Gastrocnemius medialis (tissue), 4 donors: ENCODE measurements around the gene STAMBPL1. TPM values are rescaled to one million over a fixed set of nuclear protein-coding genes. Genes with fewer than 3 reads are reported as not detected.

Experiments
- ATAC-seq, 2 donors: fragments of 150-250 bp; one replicate each; pipeline ENCODE4 v1.9.1; 2016
- DNase-seq, 2 donors: peaks; one replicate each; pipeline ENCODE4 v3.0.0-alpha.2; 2019
- H3K27ac ChIP-seq, 4 donors: fragments of 200-600 bp; sonication (generic); 1 replicate in 1 of 4; 2 replicates in 3 of 4; pipeline ENCODE4 v1.5.1; 2016 to 2018; ENCODE audit warnings: mild to moderate bottlenecking in 2 of 4, moderate library complexity in 1 of 4
- H3K27me3 ChIP-seq, 3 donors: fragments of 200-600 bp; sonication (generic) in 2 of 3; 1 replicate in 1 of 3; 2 replicates in 2 of 3; pipeline versions ENCODE4 v1.5.1 to v1.6.0; 2016 to 2019; ENCODE audit warnings: mild to moderate bottlenecking in 1 of 3, moderate library complexity in 1 of 3
- H3K36me3 ChIP-seq, 2 donors: fragments of 200-600 bp; sonication (generic) in 1 of 2; one replicate each; pipeline ENCODE4 v1.5.1; 2017 to 2018
- H3K4me1 ChIP-seq, 2 donors: fragments of 200-600 bp; sonication (generic) in 1 of 2; one replicate each; pipeline ENCODE4 v1.5.1; 2016 to 2017; ENCODE audit warnings: mild to moderate bottlenecking in 2 of 2
- H3K4me3 ChIP-seq, 4 donors: fragments of 200-600 bp; sonication (generic) in 3 of 4; 1 replicate in 1 of 4; 2 replicates in 3 of 4; pipeline ENCODE4 v1.5.1; 2016 to 2019; ENCODE audit warnings: mild to moderate bottlenecking in 2 of 4
- H3K9me3 ChIP-seq, 3 donors: fragments of 200-600 bp; sonication (generic) in 2 of 3; 1 replicate in 1 of 3; 2 replicates in 2 of 3; pipeline ENCODE4 v1.5.1; 2016 to 2019
- POLR2A ChIP-seq, 2 donors: fragments of 450-650 bp; IDR thresholded peaks; one replicate each; pipeline ENCODE4 v1.6.1; 2017; ENCODE audit warnings: antibody characterized with exemption in 2 of 2, mild to moderate bottlenecking in 2 of 2, moderate library complexity in 2 of 2
- in situ Hi-C, 4 donors: fragments of 200-750 bp; cut with MboI; loops; one replicate each; pipeline versions ENCODE4 v1.15.0 to v1.8.0; 2017; ENCODE audit warnings: low sequenced_read_pairs in 4 of 4
- intact Hi-C: fragments of 100-400 bp; cut with DNase I; formaldehyde crosslinking; loops from one replicate; pipeline ENCODE4 v1.15.1; 2023; ENCODE audit warnings: low total_unique reads
- total RNA-seq, 4 donors: library from RNA; depleted of rRNA; stranded (reverse); fragments of >200 nt; gene quantifications; one replicate each; pipeline versions ENCODE4 v1.1.0 to v1.2.3, GENCODE V29; 2016
- TF ChIP-seq, protein P1 (sequence below), 5 experiments: fragments of 450-650 bp in 3 of 5; fragments of 200-600 bp in 2 of 5; sonication (generic) in 2 of 5; IDR thresholded peaks in 4 of 5; conservative IDR thresholded peaks in 1 of 5; 1 replicate in 4 of 5; 2 replicates in 1 of 5; pipeline ENCODE4 v1.5.1; 2016 to 2019; ENCODE audit warnings: antibody characterized with exemption in 5 of 5, mild to moderate bottlenecking in 3 of 5, moderate library complexity in 3 of 5

STAMBPL1 gene
- total RNA-seq, 4 donors from 2014 or later = 0.72 to 1.4 (median 1.0) TPM

GRCh38 chr10:88838766-88839350, 41.2 kb upstream of the STAMBPL1 start:
- intact Hi-C loops (loop anchor here (5.0 to 10.0 kb wide), 2 partner anchors 148 to 376 kb away; no protein-coding TSS in a partner anchor), in situ Hi-C loops (loop anchor here (5.0 to 25.0 kb wide), 8 partner anchors 38 to 376 kb away; partner anchors contain the start of gene CH25H (in 2 of the 4))
- Histone ChIP-seq H3K27me3 (no peaks in the 10 kb centered on the region), H3K27ac (no peak overlapping the region), H3K36me3 (no peaks in the 10 kb centered on the region), H3K4me1 (no peaks in the 10 kb centered on the region), H3K9me3 (no peaks in the 10 kb centered on the region), H3K4me3 (no peak overlapping the region)
- ATAC-seq (no peak), DNase-seq (no peak)
- TF ChIP-seq, protein P1, sequence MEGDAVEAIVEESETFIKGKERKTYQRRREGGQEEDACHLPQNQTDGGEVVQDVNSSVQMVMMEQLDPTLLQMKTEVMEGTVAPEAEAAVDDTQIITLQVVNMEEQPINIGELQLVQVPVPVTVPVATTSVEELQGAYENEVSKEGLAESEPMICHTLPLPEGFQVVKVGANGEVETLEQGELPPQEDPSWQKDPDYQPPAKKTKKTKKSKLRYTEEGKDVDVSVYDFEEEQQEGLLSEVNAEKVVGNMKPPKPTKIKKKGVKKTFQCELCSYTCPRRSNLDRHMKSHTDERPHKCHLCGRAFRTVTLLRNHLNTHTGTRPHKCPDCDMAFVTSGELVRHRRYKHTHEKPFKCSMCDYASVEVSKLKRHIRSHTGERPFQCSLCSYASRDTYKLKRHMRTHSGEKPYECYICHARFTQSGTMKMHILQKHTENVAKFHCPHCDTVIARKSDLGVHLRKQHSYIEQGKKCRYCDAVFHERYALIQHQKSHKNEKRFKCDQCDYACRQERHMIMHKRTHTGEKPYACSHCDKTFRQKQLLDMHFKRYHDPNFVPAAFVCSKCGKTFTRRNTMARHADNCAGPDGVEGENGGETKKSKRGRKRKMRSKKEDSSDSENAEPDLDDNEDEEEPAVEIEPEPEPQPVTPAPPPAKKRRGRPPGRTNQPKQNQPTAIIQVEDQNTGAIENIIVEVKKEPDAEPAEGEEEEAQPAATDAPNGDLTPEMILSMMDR (IDR thresholded peaks at IDR 0.05 in 4 of 5, conservative IDR thresholded peaks at IDR 0.05 in 1 of 5) = no peak
- TF ChIP-seq POLR2A (IDR thresholded peaks at IDR 0.05) = no peak

DNA sequence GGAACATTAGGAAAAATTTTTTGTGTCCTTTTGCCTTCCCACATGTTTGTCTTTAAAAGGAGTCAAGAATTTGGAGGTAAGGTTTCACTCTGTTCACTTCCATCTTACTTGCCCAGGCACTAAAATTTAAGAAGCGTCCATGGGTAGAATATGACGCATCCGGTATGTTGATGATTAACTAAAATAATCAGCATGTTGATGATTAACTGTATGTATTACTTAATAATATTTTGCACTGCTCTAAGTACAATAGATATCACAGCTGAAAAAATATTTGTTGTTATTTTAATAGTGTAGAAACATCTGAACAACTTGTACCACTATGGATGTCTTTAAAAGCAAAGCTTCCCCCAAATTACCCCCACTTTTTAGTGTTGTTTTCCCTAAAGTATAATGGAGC, 39.9 kb upstream of the STAMBPL1 start:
- in situ Hi-C loops = loop anchor here in 2 of 4 donors (25.0 kb wide), 1 partner anchor 372 kb away; the partner anchor contains the start of gene CH25H (in 2 of the 2)
- H3K36me3 ChIP-seq = no peaks in the 10 kb centered on the region
- TF ChIP-seq, protein P1 (IDR thresholded peaks at IDR 0.05 in 4 of 5, conservative IDR thresholded peaks at IDR 0.05 in 1 of 5) = no peak
- no peak for TF ChIP-seq POLR2A (IDR thresholded peaks at IDR 0.05)
- H3K4me1 ChIP-seq = no peaks in the 10 kb centered on the region
- ATAC-seq = no peak
- H3K27me3 ChIP-seq = no peaks in the 10 kb centered on the region
- no peak for DNase-seq
- H3K4me3 ChIP-seq = no peak overlapping the region
- intact Hi-C loops = no loop called here
- no peaks in the 10 kb centered on the region for H3K9me3 ChIP-seq
- no peak overlapping the region for H3K27ac ChIP-seq

DNA sequence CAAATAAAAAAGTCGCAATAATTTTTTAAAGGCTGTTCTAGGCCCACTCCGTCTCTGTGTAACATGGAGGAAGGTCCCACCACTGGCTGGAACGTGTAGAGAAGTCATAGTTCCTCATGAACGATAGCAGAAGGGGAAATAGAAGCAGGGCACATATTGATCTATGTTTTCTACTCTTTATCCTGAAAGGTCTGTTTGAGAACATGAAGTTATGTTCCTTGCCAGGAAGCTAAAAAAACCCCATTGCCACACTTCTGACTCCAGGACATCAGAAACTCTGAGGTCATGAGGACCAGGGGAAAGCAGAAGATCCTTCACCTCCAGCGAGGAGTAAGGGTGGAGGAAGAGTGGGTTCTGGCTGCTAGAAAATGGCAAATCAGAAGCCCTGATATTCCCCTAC, 39.2 kb upstream of the STAMBPL1 start:
- no peaks in the 10 kb centered on the region for H3K9me3 ChIP-seq
- H3K4me3 ChIP-seq = no peak overlapping the region
- TF ChIP-seq POLR2A (IDR thresholded peaks at IDR 0.05) = no peak
- TF ChIP-seq, protein P1 (IDR thresholded peaks at IDR 0.05 in 4 of 5, conservative IDR thresholded peaks at IDR 0.05 in 1 of 5) = no peak
- H3K27ac ChIP-seq = no peak overlapping the region
- H3K4me1 ChIP-seq = no peaks in the 10 kb centered on the region
- no peaks in the 10 kb centered on the region for H3K27me3 ChIP-seq
- no peak for ATAC-seq
- DNase-seq = no peak
- H3K36me3 ChIP-seq = no peaks in the 10 kb centered on the region
- intact Hi-C loops (no loop called here), in situ Hi-C loops (loop anchor here in 2 of 4 donors (25.0 kb wide), 1 partner anchor 371 kb away; the partner anchor contains the start of gene CH25H (in 2 of the 2))

- H3K9me3 ChIP-seq = no peaks in the 10 kb centered on the region
- in situ Hi-C loops = loop anchor here in 2 of 4 donors (25.0 kb wide), 1 partner anchor 371 kb away; the partner anchor contains the start of gene CH25H (in 2 of the 2)
- no peak for DNase-seq
- H3K27ac ChIP-seq = no peak overlapping the region
- H3K4me1 ChIP-seq = no peaks in the 10 kb centered on the region
- TF ChIP-seq, protein P1 (IDR thresholded peaks at IDR 0.05 in 4 of 5, conservative IDR thresholded peaks at IDR 0.05 in 1 of 5) = no peak
- TF ChIP-seq POLR2A (IDR thresholded peaks at IDR 0.05) = no peak
- H3K4me3 ChIP-seq = no peak overlapping the region
- ATAC-seq = no peak
- no peaks in the 10 kb centered on the region for H3K27me3 ChIP-seq
- no peaks in the 10 kb centered on the region for H3K36me3 ChIP-seq
- intact Hi-C loops = no loop called here
Observed at GRCh38 chr10:88841316-88842111, 38.5 kb upstream of the STAMBPL1 start.
